ENCODE results near the gene WBP1L.

Gene WBP1L

GRCh38 chr10:102723989-102724388 is 19.8 kb upstream of the WBP1L start:
- H3K27me3 ChIP-seq (ENCODE audit: control insufficient read depth, insufficient read depth, low read length) = no peaks in the 10 kb centered on the region
- no peak overlapping the region for H3K27ac ChIP-seq (ENCODE audit: low read depth, low read length)
- peaks cover 3% of the 10 kb centered on the region; the same call in 1 of the 2 replicates for H3K4me1 ChIP-seq (ENCODE audit: control insufficient read depth, insufficient read depth, low read length)
- H3K9ac ChIP-seq (ENCODE audit: low read depth, low read length) = no peak overlapping the region
- no peak overlapping the region for H3K4me3 ChIP-seq (ENCODE audit: low read depth, low read length)
- H3K36me3 ChIP-seq (ENCODE audit: control insufficient read depth, insufficient read depth, low read length) = peaks cover 32% of the 10 kb centered on the region
- H3K9me3 ChIP-seq (ENCODE audit: control insufficient read depth, insufficient read depth, low read length) = no peaks in the 10 kb centered on the region

- Histone ChIP-seq H3K4me3 (ENCODE audit: low read depth, low read length) (no peak overlapping the region), H3K9me3 (ENCODE audit: control insufficient read depth, insufficient read depth, low read length) (no peaks in the 10 kb centered on the region), H3K9ac (ENCODE audit: low read depth, low read length) (no peak overlapping the region), H3K4me1 (ENCODE audit: control insufficient read depth, insufficient read depth, low read length) (peaks cover 3% of the 10 kb centered on the region; the same call in 1 of the 2 replicates), H3K27ac (ENCODE audit: low read depth, low read length) (no peak overlapping the region), H3K27me3 (ENCODE audit: control insufficient read depth, insufficient read depth, low read length) (no peaks in the 10 kb centered on the region), H3K36me3 (ENCODE audit: control insufficient read depth, insufficient read depth, low read length) (peaks cover 48% of the 10 kb centered on the region)
Observed at GRCh38 chr10:102726274-102726673, 17.5 kb upstream of the WBP1L start.

- H3K36me3 ChIP-seq (ENCODE audit: control insufficient read depth, insufficient read depth, low read length) = peaks cover 58% of the 10 kb centered on the region
Observed at GRCh38 chr10:102727037-102727818, 16.5 kb upstream of the WBP1L start.

DNA sequence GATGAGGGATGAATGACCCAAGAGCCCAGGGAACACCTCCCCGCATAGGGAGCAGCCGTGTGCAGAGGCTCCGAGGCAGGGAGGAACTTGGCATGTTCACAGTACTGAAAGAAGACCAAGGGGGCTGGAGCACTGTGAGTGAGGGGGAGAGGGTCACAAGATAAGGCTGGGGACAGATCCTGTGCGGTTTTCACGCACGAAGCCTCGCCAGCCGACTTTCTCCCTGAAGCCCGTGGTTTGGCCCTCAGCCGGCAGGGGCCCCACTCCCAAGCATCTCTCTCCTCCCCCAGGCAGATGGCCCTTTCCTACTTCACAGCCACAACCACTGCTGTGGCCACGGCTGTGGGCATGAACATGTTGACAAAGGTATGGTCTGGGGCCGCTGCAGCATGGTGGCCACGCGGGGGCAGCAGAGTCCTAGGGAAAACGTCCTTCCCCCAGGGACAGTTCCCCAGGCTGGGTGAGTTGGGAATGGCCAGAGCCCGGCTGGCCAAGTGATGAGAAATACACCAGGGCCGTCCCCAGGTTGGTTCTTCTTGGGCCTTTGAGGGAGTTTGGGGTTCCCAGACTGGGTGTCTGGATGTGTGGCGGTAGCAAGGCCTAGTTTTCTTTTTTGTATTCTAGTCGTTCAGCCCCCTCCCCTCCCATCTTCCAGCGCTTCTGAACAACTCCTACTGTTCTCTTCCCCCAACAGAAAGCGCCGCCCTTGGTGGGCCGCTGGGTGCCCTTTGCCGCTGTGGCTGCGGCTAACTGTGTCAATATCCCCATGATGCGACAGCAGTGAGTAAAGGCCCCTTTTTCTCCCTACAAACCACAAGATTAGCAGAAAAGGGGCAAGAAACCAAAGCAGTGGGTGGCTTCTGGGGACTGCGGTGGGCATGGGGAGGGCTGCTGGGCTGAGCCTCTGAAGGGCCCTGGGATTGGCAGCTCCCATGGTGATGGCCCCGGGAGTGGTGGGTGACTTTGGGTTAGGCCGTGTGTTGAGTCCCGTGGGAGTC is 14.4 kb upstream of the WBP1L start:
- H3K9ac ChIP-seq (ENCODE audit: low read depth, low read length) = no peak overlapping the region
- no peak overlapping the region for H3K27ac ChIP-seq (ENCODE audit: low read depth, low read length)
- H3K27me3 ChIP-seq (ENCODE audit: control insufficient read depth, insufficient read depth, low read length) = no peaks in the 10 kb centered on the region
- H3K4me1 ChIP-seq (ENCODE audit: control insufficient read depth, insufficient read depth, low read length) = no peaks in the 10 kb centered on the region
- H3K36me3 ChIP-seq (ENCODE audit: control insufficient read depth, insufficient read depth, low read length) = peaks cover 77% of the 10 kb centered on the region
- no peaks in the 10 kb centered on the region; the same call in 1 of the 2 replicates for H3K9me3 ChIP-seq (ENCODE audit: control insufficient read depth, insufficient read depth, low read length)
- H3K4me3 ChIP-seq (ENCODE audit: low read depth, low read length) = no peak overlapping the region

More at GRCh38 chr10:102727037-102727818, 16.5 kb upstream of the WBP1L start:
- no peaks in the 10 kb centered on the region for H3K4me1 ChIP-seq (ENCODE audit: control insufficient read depth, insufficient read depth, low read length)
- H3K9ac ChIP-seq (ENCODE audit: low read depth, low read length) = no peak overlapping the region
- H3K9me3 ChIP-seq (ENCODE audit: control insufficient read depth, insufficient read depth, low read length) = no peaks in the 10 kb centered on the region
- no peaks in the 10 kb centered on the region for H3K27me3 ChIP-seq (ENCODE audit: control insufficient read depth, insufficient read depth, low read length)
- no peak overlapping the region for H3K27ac ChIP-seq (ENCODE audit: low read depth, low read length)
- no peak overlapping the region for H3K4me3 ChIP-seq (ENCODE audit: low read depth, low read length)

- Histone ChIP-seq H3K27ac (ENCODE audit: low read depth, low read length) (no peak overlapping the region), H3K9me3 (ENCODE audit: control insufficient read depth, insufficient read depth, low read length) (no peaks in the 10 kb centered on the region; the same call in 1 of the 2 replicates), H3K4me3 (ENCODE audit: low read depth, low read length) (no peak overlapping the region), H3K36me3 (ENCODE audit: control insufficient read depth, insufficient read depth, low read length) (peaks cover 78% of the 10 kb centered on the region), H3K27me3 (ENCODE audit: control insufficient read depth, insufficient read depth, low read length) (no peaks in the 10 kb centered on the region), H3K9ac (ENCODE audit: low read depth, low read length) (no peak overlapping the region), H3K4me1 (ENCODE audit: control insufficient read depth, insufficient read depth, low read length) (no peaks in the 10 kb centered on the region)
Observed at GRCh38 chr10:102731222-102731800, 12.4 kb upstream of the WBP1L start.

DNA sequence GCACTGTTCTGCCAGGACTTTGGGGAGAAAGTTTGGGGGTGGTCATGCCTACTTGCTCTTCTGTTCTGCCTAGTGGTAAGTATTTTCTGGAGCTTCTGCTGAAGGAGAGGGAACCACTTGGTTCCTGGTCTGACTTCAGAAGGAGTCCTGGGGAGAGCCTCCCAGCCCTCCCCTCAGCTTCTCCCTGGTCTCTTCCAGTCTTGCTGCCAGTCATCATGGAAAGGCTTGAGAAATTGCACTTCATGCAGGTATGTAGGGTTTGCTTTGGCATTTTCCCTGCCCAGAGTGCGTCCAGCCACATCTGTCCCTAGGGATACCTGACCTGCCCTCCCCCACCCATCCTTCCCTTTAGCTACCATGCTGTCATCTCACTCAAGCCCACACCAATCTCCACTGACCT is 11.1 kb upstream of the WBP1L start:
- no peaks in the 10 kb centered on the region; the same call in 1 of the 2 replicates for H3K9me3 ChIP-seq (ENCODE audit: control insufficient read depth, insufficient read depth, low read length)
- H3K27ac ChIP-seq (ENCODE audit: low read depth, low read length) = no peak overlapping the region
- no peaks in the 10 kb centered on the region for H3K27me3 ChIP-seq (ENCODE audit: control insufficient read depth, insufficient read depth, low read length)
- H3K4me3 ChIP-seq (ENCODE audit: low read depth, low read length) = no peak overlapping the region
- no peaks in the 10 kb centered on the region for H3K4me1 ChIP-seq (ENCODE audit: control insufficient read depth, insufficient read depth, low read length)
- H3K36me3 ChIP-seq (ENCODE audit: control insufficient read depth, insufficient read depth, low read length) = peaks cover 71% of the 10 kb centered on the region
- H3K9ac ChIP-seq (ENCODE audit: low read depth, low read length) = no peak overlapping the region

- H3K27me3 ChIP-seq (ENCODE audit: control insufficient read depth, insufficient read depth, low read length) = no peaks in the 10 kb centered on the region
- H3K4me3 ChIP-seq (ENCODE audit: low read depth, low read length) = no peak overlapping the region
- H3K9me3 ChIP-seq (ENCODE audit: control insufficient read depth, insufficient read depth, low read length) = no peaks in the 10 kb centered on the region; the same call in 1 of the 2 replicates
- H3K27ac ChIP-seq (ENCODE audit: low read depth, low read length) = no peak overlapping the region
- peaks cover 57% of the 10 kb centered on the region for H3K36me3 ChIP-seq (ENCODE audit: control insufficient read depth, insufficient read depth, low read length)
- no peak overlapping the region for H3K9ac ChIP-seq (ENCODE audit: low read depth, low read length)
- H3K4me1 ChIP-seq (ENCODE audit: control insufficient read depth, insufficient read depth, low read length) = no peaks in the 10 kb centered on the region
Observed at GRCh38 chr10:102735065-102735562, 8.6 kb upstream of the WBP1L start.

GRCh38 chr10:102738692-102739121 is 5.0 kb upstream of the WBP1L start:
- no peaks in the 10 kb centered on the region for H3K27me3 ChIP-seq (ENCODE audit: control insufficient read depth, insufficient read depth, low read length)
- no peak overlapping the region for H3K9ac ChIP-seq (ENCODE audit: low read depth, low read length)
- H3K9me3 ChIP-seq (ENCODE audit: control insufficient read depth, insufficient read depth, low read length) = no peaks in the 10 kb centered on the region; the same call in 1 of the 2 replicates
- H3K36me3 ChIP-seq (ENCODE audit: control insufficient read depth, insufficient read depth, low read length) = peaks cover 27% of the 10 kb centered on the region
- peaks cover 8% of the 10 kb centered on the region for H3K4me1 ChIP-seq (ENCODE audit: control insufficient read depth, insufficient read depth, low read length)
- no peak overlapping the region for H3K27ac ChIP-seq (ENCODE audit: low read depth, low read length)
- no peak overlapping the region for H3K4me3 ChIP-seq (ENCODE audit: low read depth, low read length)

DNA sequence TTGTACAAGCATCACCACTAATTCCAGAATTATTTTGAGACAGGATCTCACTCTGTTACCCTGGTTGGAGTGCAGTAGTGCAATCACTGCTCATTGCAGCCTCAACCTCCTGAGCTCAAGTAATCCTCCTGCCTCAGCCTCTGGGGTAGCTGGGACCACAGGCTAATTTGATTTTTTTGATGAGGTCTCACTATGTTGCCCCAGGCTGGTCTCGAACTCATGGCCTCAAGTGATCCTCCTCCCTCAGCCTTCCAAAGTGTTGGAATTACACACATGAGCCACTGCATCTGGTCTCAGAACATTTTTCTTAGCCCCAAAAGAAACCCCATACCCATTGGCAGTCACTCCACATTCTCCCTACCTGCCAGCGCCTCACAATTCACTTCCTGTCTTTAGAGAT is 3.5 kb upstream of the WBP1L start:
- Histone ChIP-seq H3K4me3 (ENCODE audit: low read depth, low read length) (no peak overlapping the region), H3K27me3 (ENCODE audit: control insufficient read depth, insufficient read depth, low read length) (no peaks in the 10 kb centered on the region), H3K4me1 (ENCODE audit: control insufficient read depth, insufficient read depth, low read length) (peaks cover 8% of the 10 kb centered on the region), H3K36me3 (ENCODE audit: control insufficient read depth, insufficient read depth, low read length) (peaks cover 19% of the 10 kb centered on the region), H3K27ac (ENCODE audit: low read depth, low read length) (no peak overlapping the region), H3K9ac (ENCODE audit: low read depth, low read length) (no peak overlapping the region), H3K9me3 (ENCODE audit: control insufficient read depth, insufficient read depth, low read length) (no peaks in the 10 kb centered on the region)

- peaks cover 11% of the 10 kb centered on the region for H3K4me1 ChIP-seq (ENCODE audit: control insufficient read depth, insufficient read depth, low read length)
- H3K9ac ChIP-seq (ENCODE audit: low read depth, low read length) = no peak overlapping the region
- H3K4me3 ChIP-seq (ENCODE audit: low read depth, low read length) = no peak overlapping the region
- no peaks in the 10 kb centered on the region for H3K9me3 ChIP-seq (ENCODE audit: control insufficient read depth, insufficient read depth, low read length)
- H3K27ac ChIP-seq (ENCODE audit: low read depth, low read length) = no peak overlapping the region
- no peaks in the 10 kb centered on the region for H3K27me3 ChIP-seq (ENCODE audit: control insufficient read depth, insufficient read depth, low read length)
- peaks cover 12% of the 10 kb centered on the region for H3K36me3 ChIP-seq (ENCODE audit: control insufficient read depth, insufficient read depth, low read length)
Observed at GRCh38 chr10:102741726-102742237, 2.0 kb upstream of the WBP1L start.

All from HUES48 (cell line).